K562 (cell line): ENCODE measurements around the gene NCAPD2. TPM values are rescaled to one million over a fixed set of nuclear protein-coding genes. Genes with fewer than 3 reads are reported as not detected.

Experiments used
- ADNP ChIP-seq: fragments of 200-800 bp; sonication (Bioruptor generic); IDR thresholded peaks from 2 replicates; pipeline ENCODE4 v1.6.1; 2016; ENCODE audit warnings: missing genetic modification characterization, missing compliant biosample characterization
- ARID1B ChIP-seq: fragments of 450-650 bp; IDR thresholded peaks from 2 replicates; pipeline ENCODE4 v1.6.1; 2016; ENCODE audit warnings: antibody characterized with exemption, mild to moderate bottlenecking, inconsistent platforms
- ARNT ChIP-seq, 2 experiments: fragments of 450-650 bp; IDR thresholded peaks; 2 replicates each; pipeline ENCODE4 v1.6.1; 2016; ENCODE audit warnings: mild to moderate bottlenecking in 1 of 2
- ATF7 ChIP-seq: fragments of 450-650 bp; IDR thresholded peaks from 2 replicates; pipeline ENCODE4 v1.7.1; 2014; ENCODE audit warnings: mild to moderate bottlenecking, moderate library complexity
- BRD9 ChIP-seq: fragments of 450-650 bp; IDR thresholded peaks from 2 replicates; pipeline ENCODE4 v1.6.1; 2018; ENCODE audit warnings: low read depth; ENCODE audit not compliant: partially characterized antibody
- CBX1 ChIP-seq: sonication (generic); IDR thresholded peaks from 2 replicates; pipeline ENCODE4 v1.6.1; 2016; ENCODE audit warnings: antibody characterized with exemption, low read depth, mild to moderate bottlenecking
- CBX8 ChIP-seq: fragments of 200-600 bp; sonication (generic); IDR thresholded peaks from 2 replicates; pipeline ENCODE4 v1.6.1; 2012; ENCODE audit warnings: borderline replicate concordance, mixed run types, low read depth, mild to moderate bottlenecking, moderate library complexity, mixed read lengths, low read length, control low read depth, inconsistent platforms; ENCODE audit not compliant: poor library complexity, severe bottlenecking; ENCODE audit errors: extremely low read depth
- CC2D1A ChIP-seq: fragments of 450-650 bp; IDR thresholded peaks from 2 replicates; pipeline ENCODE4 v1.6.1; 2017; ENCODE audit warnings: mild to moderate bottlenecking
- DACH1 ChIP-seq: fragments of 450-650 bp; IDR thresholded peaks from 2 replicates; pipeline ENCODE4 v1.6.1; 2018; ENCODE audit not compliant: partially characterized antibody
- DNMT1 ChIP-seq: fragments of 450-650 bp; IDR thresholded peaks from 2 replicates; pipeline ENCODE4 v1.6.1; 2016; ENCODE audit warnings: antibody characterized with exemption, mild to moderate bottlenecking
- FOXP1 ChIP-seq: sonication (generic); formaldehyde crosslinking; IDR thresholded peaks from 2 replicates; pipeline ENCODE4 v1.8.0; 2022; ENCODE audit warnings: mild to moderate bottlenecking, missing genetic modification reagents
- HEY1 ChIP-seq: fragments of 250-450 bp; sonication (Bioruptor Pico); IDR thresholded peaks from 2 replicates; pipeline ENCODE4 v1.5.0; 2020; ENCODE audit warnings: mild to moderate bottlenecking, moderate library complexity, borderline replicate concordance
- KLF16 ChIP-seq: IDR thresholded peaks from 2 replicates; pipeline ENCODE4 v1.6.1; 2016; ENCODE audit warnings: antibody characterized with exemption
- NR1H2 ChIP-seq: sonication (generic); formaldehyde crosslinking; IDR thresholded peaks from 2 replicates; pipeline ENCODE4 v1.4.0; 2020; ENCODE audit warnings: mild to moderate bottlenecking, missing genetic modification reagents
- SMARCC2 ChIP-seq: fragments of 450-650 bp; IDR thresholded peaks from 2 replicates; pipeline ENCODE4 v1.6.1; 2017; ENCODE audit warnings: antibody characterized with exemption, moderate library complexity, mild to moderate bottlenecking, low read depth
- SNIP1 ChIP-seq: fragments of 450-650 bp; IDR thresholded peaks from 2 replicates; pipeline ENCODE4 v1.7.1; 2017; ENCODE audit warnings: low read depth, mild to moderate bottlenecking
- ZNF134 ChIP-seq: fragments of 250-450 bp; sonication (Bioruptor Pico); conservative IDR thresholded peaks from 2 replicates; pipeline ENCODE4 v1.4.0; 2020
- ZNF212 ChIP-seq: fragments of 450-650 bp; formaldehyde crosslinking; IDR thresholded peaks from 2 replicates; pipeline ENCODE4 v1.4.0; 2020; ENCODE audit warnings: mild to moderate bottlenecking
- ZNF232 ChIP-seq: sonication (generic); formaldehyde crosslinking; IDR thresholded peaks from 2 replicates; pipeline ENCODE4 v1.8.0; 2022; ENCODE audit warnings: mild to moderate bottlenecking, missing genetic modification reagents
- ZNF444 ChIP-seq: fragments of 250-450 bp; sonication (Bioruptor Pico); IDR thresholded peaks from 2 replicates; pipeline ENCODE4 v1.4.0; 2020; ENCODE audit warnings: mild to moderate bottlenecking, moderate library complexity
- polyA plus RNA-seq, 8 experiments: library from polyadenylated mRNA; depleted of rRNA in 4 of 8; stranded (reverse) in 5 of 8; unstranded in 3 of 8; fragments of >200 nt; fragmentation: Nextera tagmentation in 2 of 8; fragmentation: Illumina TruSeq in 1 of 8; extraction: Ambion mirVana in 2 of 8; extraction: Trizol in 1 of 8; gene quantifications; 2 replicates each; pipeline versions ENCODE4 v1.2.1 to v1.2.3, GENCODE V29; 2011 to 2014; ENCODE audit warnings: inconsistent platforms in 1 of 8, missing spikeins in 1 of 8
- total RNA-seq, 7 experiments: library from RNA; depleted of rRNA in 6 of 7; stranded (reverse); fragments of >200 nt in 6 of 7; fragmentation: Illumina TruSeq in 2 of 7; extraction: Trizol in 2 of 7; gene quantifications; 2 replicates each; pipeline versions ENCODE4 v1.2.1 to v1.2.3, GENCODE V29; 2011 to 2021; ENCODE audit warnings: low replicate concordance in 1 of 7
- TF ChIP-seq, protein P1 (sequence below): fragments of 450-650 bp; IDR thresholded peaks from 2 replicates; pipeline ENCODE4 v1.6.1; 2014; ENCODE audit warnings: low read depth, mild to moderate bottlenecking, moderate library complexity, borderline replicate concordance
- TF ChIP-seq, protein P2 (sequence below): fragments of 450-650 bp; conservative IDR thresholded peaks from 2 replicates; pipeline ENCODE4 v1.6.1; 2016; ENCODE audit warnings: missing genetic modification characterization, low read depth, mild to moderate bottlenecking, missing compliant biosample characterization, moderate library complexity
- TF ChIP-seq, protein P3 (sequence below): sonication (generic); formaldehyde crosslinking; IDR thresholded peaks from 2 replicates; pipeline ENCODE4 v1.8.1; 2023; ENCODE audit warnings: missing genetic modification reagents, mild to moderate bottlenecking, borderline replicate concordance

NCAPD2 gene
- total and polyA plus RNA-seq, 9 of the 15 experiments (the other 6 are each of a cell fraction or from before 2014, with no cell fraction given) = 16.9 to 93.7 (median 68.3) TPM

DNA sequence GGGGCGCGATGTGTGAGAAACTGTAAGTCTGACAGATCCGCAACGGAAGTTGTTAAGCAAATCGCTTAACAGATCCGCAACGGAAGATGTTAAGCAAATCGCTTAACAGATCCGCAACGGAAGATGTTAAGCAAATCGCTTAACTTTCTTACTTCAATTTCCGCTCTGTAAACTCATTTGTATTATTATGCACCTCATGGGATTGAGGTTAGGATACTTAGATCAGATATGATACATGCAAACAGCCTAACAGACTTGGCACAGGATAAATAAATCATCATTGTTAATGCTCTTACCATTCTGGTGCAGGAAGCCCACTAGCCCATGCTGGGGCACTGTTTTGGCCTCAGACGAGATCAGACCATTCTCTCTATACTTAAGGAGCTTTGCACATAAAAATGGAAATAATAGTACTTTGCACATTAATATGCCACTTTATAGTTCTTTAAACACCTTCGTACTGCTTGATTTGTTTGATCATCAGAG, 399 bp downstream of the NCAPD2 start (continued):
- TF ChIP-seq ADNP (tag) = no peak
- TF ChIP-seq BRD9 = no peak
- TF ChIP-seq ARID1B = 0 out of 2 replicates have a peak, but pooled peaks have one; percentile 13
- no peak for TF ChIP-seq HEY1
- no peak for TF ChIP-seq ATF7
- TF ChIP-seq ZNF134 (CRISPR knock-in tag) = no peak
- TF ChIP-seq KLF16 = no peak
- no peak for TF ChIP-seq ZNF212
- TF ChIP-seq NR1H2 (CRISPR knock-in tag) = no peak
- no peak for TF ChIP-seq DNMT1
- TF ChIP-seq FOXP1 (CRISPR knock-in tag) = no peak
- 0 out of 2 replicates have a peak, but pooled peaks have one; percentile 31 for TF ChIP-seq CC2D1A
- TF ChIP-seq CBX8 = no peak
- TF ChIP-seq SNIP1 = no peak
- TF ChIP-seq ZNF232 (CRISPR knock-in tag) = no peak
- TF ChIP-seq, protein P1, sequence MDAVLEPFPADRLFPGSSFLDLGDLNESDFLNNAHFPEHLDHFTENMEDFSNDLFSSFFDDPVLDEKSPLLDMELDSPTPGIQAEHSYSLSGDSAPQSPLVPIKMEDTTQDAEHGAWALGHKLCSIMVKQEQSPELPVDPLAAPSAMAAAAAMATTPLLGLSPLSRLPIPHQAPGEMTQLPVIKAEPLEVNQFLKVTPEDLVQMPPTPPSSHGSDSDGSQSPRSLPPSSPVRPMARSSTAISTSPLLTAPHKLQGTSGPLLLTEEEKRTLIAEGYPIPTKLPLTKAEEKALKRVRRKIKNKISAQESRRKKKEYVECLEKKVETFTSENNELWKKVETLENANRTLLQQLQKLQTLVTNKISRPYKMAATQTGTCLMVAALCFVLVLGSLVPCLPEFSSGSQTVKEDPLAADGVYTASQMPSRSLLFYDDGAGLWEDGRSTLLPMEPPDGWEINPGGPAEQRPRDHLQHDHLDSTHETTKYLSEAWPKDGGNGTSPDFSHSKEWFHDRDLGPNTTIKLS = no peak
- TF ChIP-seq SMARCC2 = no peak
- 0 out of 4 replicates have a peak, but pooled peaks of 1 of the 2 experiments have one; percentile 33 for TF ChIP-seq ARNT (IDR thresholded peaks at IDR 0.05)
- TF ChIP-seq, protein P2, sequence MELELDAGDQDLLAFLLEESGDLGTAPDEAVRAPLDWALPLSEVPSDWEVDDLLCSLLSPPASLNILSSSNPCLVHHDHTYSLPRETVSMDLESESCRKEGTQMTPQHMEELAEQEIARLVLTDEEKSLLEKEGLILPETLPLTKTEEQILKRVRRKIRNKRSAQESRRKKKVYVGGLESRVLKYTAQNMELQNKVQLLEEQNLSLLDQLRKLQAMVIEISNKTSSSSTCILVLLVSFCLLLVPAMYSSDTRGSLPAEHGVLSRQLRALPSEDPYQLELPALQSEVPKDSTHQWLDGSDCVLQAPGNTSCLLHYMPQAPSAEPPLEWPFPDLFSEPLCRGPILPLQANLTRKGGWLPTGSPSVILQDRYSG (tag) = no peak
- no peak for TF ChIP-seq DACH1
- no peak for TF ChIP-seq ZNF444 (CRISPR knock-in tag)
- TF ChIP-seq CBX1 = no peak
- TF ChIP-seq, protein P3, sequence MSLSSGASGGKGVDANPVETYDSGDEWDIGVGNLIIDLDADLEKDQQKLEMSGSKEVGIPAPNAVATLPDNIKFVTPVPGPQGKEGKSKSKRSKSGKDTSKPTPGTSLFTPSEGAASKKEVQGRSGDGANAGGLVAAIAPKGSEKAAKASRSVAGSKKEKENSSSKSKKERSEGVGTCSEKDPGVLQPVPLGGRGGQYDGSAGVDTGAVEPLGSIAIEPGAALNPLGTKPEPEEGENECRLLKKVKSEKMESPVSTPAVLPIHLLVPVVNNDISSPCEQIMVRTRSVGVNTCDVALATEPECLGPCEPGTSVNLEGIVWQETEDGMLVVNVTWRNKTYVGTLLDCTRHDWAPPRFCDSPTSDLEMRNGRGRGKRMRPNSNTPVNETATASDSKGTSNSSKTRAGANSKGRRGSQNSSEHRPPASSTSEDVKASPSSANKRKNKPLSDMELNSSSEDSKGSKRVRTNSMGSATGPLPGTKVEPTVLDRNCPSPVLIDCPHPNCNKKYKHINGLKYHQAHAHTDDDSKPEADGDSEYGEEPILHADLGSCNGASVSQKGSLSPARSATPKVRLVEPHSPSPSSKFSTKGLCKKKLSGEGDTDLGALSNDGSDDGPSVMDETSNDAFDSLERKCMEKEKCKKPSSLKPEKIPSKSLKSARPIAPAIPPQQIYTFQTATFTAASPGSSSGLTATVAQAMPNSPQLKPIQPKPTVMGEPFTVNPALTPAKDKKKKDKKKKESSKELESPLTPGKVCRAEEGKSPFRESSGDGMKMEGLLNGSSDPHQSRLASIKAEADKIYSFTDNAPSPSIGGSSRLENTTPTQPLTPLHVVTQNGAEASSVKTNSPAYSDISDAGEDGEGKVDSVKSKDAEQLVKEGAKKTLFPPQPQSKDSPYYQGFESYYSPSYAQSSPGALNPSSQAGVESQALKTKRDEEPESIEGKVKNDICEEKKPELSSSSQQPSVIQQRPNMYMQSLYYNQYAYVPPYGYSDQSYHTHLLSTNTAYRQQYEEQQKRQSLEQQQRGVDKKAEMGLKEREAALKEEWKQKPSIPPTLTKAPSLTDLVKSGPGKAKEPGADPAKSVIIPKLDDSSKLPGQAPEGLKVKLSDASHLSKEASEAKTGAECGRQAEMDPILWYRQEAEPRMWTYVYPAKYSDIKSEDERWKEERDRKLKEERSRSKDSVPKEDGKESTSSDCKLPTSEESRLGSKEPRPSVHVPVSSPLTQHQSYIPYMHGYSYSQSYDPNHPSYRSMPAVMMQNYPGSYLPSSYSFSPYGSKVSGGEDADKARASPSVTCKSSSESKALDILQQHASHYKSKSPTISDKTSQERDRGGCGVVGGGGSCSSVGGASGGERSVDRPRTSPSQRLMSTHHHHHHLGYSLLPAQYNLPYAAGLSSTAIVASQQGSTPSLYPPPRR = no peak
